PC-9 (cell line): ENCODE measurements around the gene CBFB. TPM values are rescaled to one million over a fixed set of nuclear protein-coding genes. Genes with fewer than 3 reads are reported as not detected.

Source experiments
- BruUV-seq: library from RNA; stranded (reverse); fragments of 400-500 nt; replicated peaks from 2 replicates; lab custom pipeline; 2021; lab: Mats Ljungman, UMichigan
- CTCF ChIA-PET: fragments of 300-600 bp; sonication (Branson Sonifier 250); formaldehyde crosslinking; loops from one replicate; lab custom pipeline; 2022; ENCODE audit warnings: antibody characterized with exemption; lab: Charles Lee
- POLR2A ChIA-PET: fragments of 300-600 bp; sonication (Branson Sonifier 250); formaldehyde crosslinking; loops from one replicate; lab custom pipeline; 2022; ENCODE audit warnings: antibody characterized with exemption; ENCODE audit not compliant: unreplicated experiment; lab: Charles Lee
- DNase-seq, 2 experiments: peaks; one replicate each; pipeline versions ENCODE4 v3.0.0 to v3.0.0-alpha.2; 2015 to 2022; ENCODE audit warnings: mixed read lengths in 1 of 2
- H2AFZ ChIP-seq: fragments of 200-600 bp; sonication (generic); 2 replicates; pipeline ENCODE4 v1.8.1; 2017; ENCODE audit warnings: antibody characterized with exemption
- H3F3A ChIP-seq: fragments of 200-600 bp; sonication (generic); 2 replicates; pipeline ENCODE4 v1.8.1; 2017; ENCODE audit warnings: antibody characterized with exemption, mild to moderate bottlenecking, low read depth; ENCODE audit not compliant: insufficient read depth
- H3K27ac ChIP-seq: fragments of 200-600 bp; sonication (generic); 2 replicates; pipeline ENCODE4 v1.6.1; 2016; ENCODE audit warnings: mixed run types
- H3K27me3 ChIP-seq: fragments of 200-600 bp; sonication (generic); 2 replicates; pipeline ENCODE4 v1.6.1; 2016; ENCODE audit warnings: low read depth, mixed run types; ENCODE audit not compliant: insufficient read depth
- H3K36me3 ChIP-seq: fragments of 200-600 bp; sonication (generic); 2 replicates; pipeline ENCODE4 v1.6.1; 2016; ENCODE audit warnings: low read depth, mixed run types
- H3K4me1 ChIP-seq: fragments of 200-600 bp; sonication (generic); replicated peaks from 2 replicates; pipeline ENCODE4 v1.6.1; 2016; ENCODE audit warnings: mixed run types; ENCODE audit not compliant: insufficient read depth
- H3K4me2 ChIP-seq: fragments of 200-600 bp; sonication (generic); 2 replicates; pipeline ENCODE4 v1.6.1; 2017; ENCODE audit warnings: mixed run types
- H3K4me3 ChIP-seq: fragments of 200-600 bp; sonication (generic); 2 replicates; pipeline ENCODE4 v1.6.1; 2016; ENCODE audit warnings: mixed run types
- H3K79me2 ChIP-seq: fragments of 200-600 bp; sonication (generic); 2 replicates; pipeline ENCODE4 v1.6.1; 2017; ENCODE audit warnings: low read depth, mixed run types
- H3K9me2 ChIP-seq: fragments of 200-600 bp; sonication (generic); 2 replicates; pipeline ENCODE4 v1.8.1; 2017; ENCODE audit warnings: mild to moderate bottlenecking; ENCODE audit not compliant: insufficient read depth
- H3K9me3 ChIP-seq: fragments of 200-600 bp; sonication (generic); 2 replicates; pipeline ENCODE4 v1.8.1; 2016; ENCODE audit warnings: low read depth; ENCODE audit not compliant: insufficient read depth
- H4K20me1 ChIP-seq: fragments of 200-600 bp; sonication (generic); 2 replicates; pipeline ENCODE4 v1.8.1; 2017; ENCODE audit not compliant: insufficient read depth
- EZH2 ChIP-seq: fragments of 200-600 bp; sonication (generic); IDR thresholded peaks from 2 replicates; pipeline ENCODE4 v1.8.0; 2017; ENCODE audit warnings: antibody characterized with exemption, low read depth
- intact Hi-C: fragments of 100-400 bp; cut with micrococcal nuclease; formaldehyde crosslinking; loops from one replicate; pipeline ENCODE4 v1.10.0; 2022; ENCODE audit not compliant: unreplicated experiment
- total RNA-seq: library from RNA; stranded (reverse); gene quantifications from 2 replicates; pipeline ENCODE4 v1.2.3, GENCODE V29; 2021
- TF ChIP-seq, protein P1 (sequence below): fragments of 200-600 bp; sonication (generic); conservative IDR thresholded peaks from 2 replicates; pipeline ENCODE4 v1.6.1; 2017; ENCODE audit warnings: mixed run types, antibody characterized with exemption, mild to moderate bottlenecking, moderate library complexity

Gene CBFB
- total RNA-seq, 1 experiment from 2014 or later = 63.3 TPM

- POLR2A ChIA-PET = no interaction called here
- H3K36me3 ChIP-seq = no peaks in the 10 kb centered on the region
- no peak overlapping the region for H3K27ac ChIP-seq
- 0 out of 2 replicates have a peak, but pooled peaks cover 5% of the 10 kb centered on the region for H3K4me1 ChIP-seq
- BruUV-seq = no TSS peak
- no peak overlapping the region for H3K4me3 ChIP-seq
- no peaks in the 10 kb centered on the region for H3K27me3 ChIP-seq
- no peaks in the 10 kb centered on the region for H3K9me3 ChIP-seq
- TF ChIP-seq EZH2 = no peak
- TF ChIP-seq, protein P1, sequence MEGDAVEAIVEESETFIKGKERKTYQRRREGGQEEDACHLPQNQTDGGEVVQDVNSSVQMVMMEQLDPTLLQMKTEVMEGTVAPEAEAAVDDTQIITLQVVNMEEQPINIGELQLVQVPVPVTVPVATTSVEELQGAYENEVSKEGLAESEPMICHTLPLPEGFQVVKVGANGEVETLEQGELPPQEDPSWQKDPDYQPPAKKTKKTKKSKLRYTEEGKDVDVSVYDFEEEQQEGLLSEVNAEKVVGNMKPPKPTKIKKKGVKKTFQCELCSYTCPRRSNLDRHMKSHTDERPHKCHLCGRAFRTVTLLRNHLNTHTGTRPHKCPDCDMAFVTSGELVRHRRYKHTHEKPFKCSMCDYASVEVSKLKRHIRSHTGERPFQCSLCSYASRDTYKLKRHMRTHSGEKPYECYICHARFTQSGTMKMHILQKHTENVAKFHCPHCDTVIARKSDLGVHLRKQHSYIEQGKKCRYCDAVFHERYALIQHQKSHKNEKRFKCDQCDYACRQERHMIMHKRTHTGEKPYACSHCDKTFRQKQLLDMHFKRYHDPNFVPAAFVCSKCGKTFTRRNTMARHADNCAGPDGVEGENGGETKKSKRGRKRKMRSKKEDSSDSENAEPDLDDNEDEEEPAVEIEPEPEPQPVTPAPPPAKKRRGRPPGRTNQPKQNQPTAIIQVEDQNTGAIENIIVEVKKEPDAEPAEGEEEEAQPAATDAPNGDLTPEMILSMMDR = no peak
- CTCF ChIA-PET = no interaction called here
- peaks cover 13% of the 10 kb centered on the region; the same call in 1 of the 2 replicates for H3F3A ChIP-seq
- H3K9me2 ChIP-seq = no peaks in the 10 kb centered on the region
- intact Hi-C loops = no loop called here
- no peak overlapping the region for H2AFZ ChIP-seq
- peaks cover 27% of the 10 kb centered on the region for H4K20me1 ChIP-seq
- DNase-seq = no peak
- H3K4me2 ChIP-seq = no peak overlapping the region
- H3K79me2 ChIP-seq = peaks cover 44% of the 10 kb centered on the region; the same call in 1 of the 2 replicates
Measured at GRCh38 chr16:67050796-67051195, 21.8 kb downstream of the CBFB start.

GRCh38 chr16:67052399-67052798 lies 23.4 kb downstream of the CBFB start:
- H3K4me2 ChIP-seq = no peak overlapping the region
- peaks cover 33% of the 10 kb centered on the region for H4K20me1 ChIP-seq
- intact Hi-C loops = no loop called here
- H3K27me3 ChIP-seq = no peaks in the 10 kb centered on the region
- H2AFZ ChIP-seq = no peak overlapping the region
- ChIA-PET POLR2A (no interaction called here), CTCF (no interaction called here)
- H3K36me3 ChIP-seq = no peaks in the 10 kb centered on the region
- H3K27ac ChIP-seq = no peak overlapping the region
- TF ChIP-seq EZH2 = no peak
- TF ChIP-seq, protein P1 = no peak
- H3K4me1 ChIP-seq = peaks cover 12% of the 10 kb centered on the region
- no peaks in the 10 kb centered on the region for H3K9me2 ChIP-seq
- DNase-seq = no peak
- no peak overlapping the region for H3K4me3 ChIP-seq
- H3K79me2 ChIP-seq = peaks cover 49% of the 10 kb centered on the region
- peaks cover 17% of the 10 kb centered on the region; the same call in 1 of the 2 replicates for H3F3A ChIP-seq
- H3K9me3 ChIP-seq = no peaks in the 10 kb centered on the region
- no TSS peak for BruUV-seq

DNA sequence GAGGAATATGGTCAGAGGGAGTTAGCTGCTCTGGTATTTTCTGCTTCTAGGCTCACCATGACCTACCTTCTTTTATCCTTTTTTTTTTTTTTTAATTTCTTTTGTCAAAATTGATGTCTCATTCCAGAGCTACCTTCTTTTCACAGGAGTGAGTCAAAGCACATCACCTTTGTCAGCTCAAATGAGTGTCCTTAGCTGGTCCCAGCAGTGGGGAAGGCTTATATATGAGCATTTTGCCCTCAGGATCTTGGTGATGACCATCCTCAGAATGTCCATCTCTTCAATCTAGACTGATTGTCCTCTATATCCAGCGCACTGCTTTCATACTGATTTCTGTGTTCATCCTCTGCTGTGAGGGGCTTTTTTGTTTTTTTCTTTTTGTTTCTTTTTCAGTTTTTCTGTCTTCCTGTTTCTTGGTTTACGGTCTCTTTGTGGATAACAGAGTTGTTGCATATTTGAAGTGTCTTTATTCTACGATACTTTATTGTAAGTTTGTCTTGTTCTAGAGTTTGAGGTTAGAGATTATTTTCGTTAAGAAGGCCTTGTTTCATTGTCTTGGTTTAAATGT lies 24.9 kb downstream of the CBFB start:
- H3K27ac ChIP-seq = no peak overlapping the region; the same call in 1 of the 2 replicates
- no peaks in the 10 kb centered on the region for H3K9me3 ChIP-seq
- CTCF ChIA-PET = no interaction called here
- peaks cover 60% of the 10 kb centered on the region for H3K79me2 ChIP-seq
- H3K4me2 ChIP-seq = no peak overlapping the region
- TF ChIP-seq EZH2 = no peak
- TF ChIP-seq, protein P1 = no peak
- no peak overlapping the region for H3K4me3 ChIP-seq
- H3K27me3 ChIP-seq = no peaks in the 10 kb centered on the region
- no TSS peak for BruUV-seq
- H3K36me3 ChIP-seq = no peaks in the 10 kb centered on the region
- peaks cover 42% of the 10 kb centered on the region for H4K20me1 ChIP-seq
- peaks cover 17% of the 10 kb centered on the region; the same call in 1 of the 2 replicates for H3F3A ChIP-seq
- POLR2A ChIA-PET = no interaction called here
- DNase-seq = no peak
- H3K9me2 ChIP-seq = no peaks in the 10 kb centered on the region
- intact Hi-C loops = no loop called here
- peaks cover 12% of the 10 kb centered on the region for H3K4me1 ChIP-seq
- no peak overlapping the region for H2AFZ ChIP-seq
